CD4-positive, alpha-beta T cell (primary cell): ENCODE measurements around the gene MCRIP2. TPM values are rescaled to one million over a fixed set of nuclear protein-coding genes. Genes with fewer than 3 reads are reported as not detected.

Experiments used
- ATAC-seq: fragments of 200-7000 bp; cut with Tn5 transposase; one replicate; pipeline ENCODE4 v1.10.0; 2022; ENCODE audit warnings: mild to moderate bottlenecking; ENCODE audit not compliant: poor library complexity
- CTCF ChIA-PET: fragments of 350-600 bp; sonication (Branson Sonifier 250); formaldehyde crosslinking; loops from one replicate; lab custom pipeline; 2021; ENCODE audit warnings: antibody characterized with exemption, inconsistent platforms; lab: Charles Lee
- POLR2A ChIA-PET: fragments of 350-600 bp; sonication (Branson Sonifier 250); formaldehyde crosslinking; loops from one replicate; lab custom pipeline; 2021; ENCODE audit warnings: antibody characterized with exemption, inconsistent platforms; lab: Charles Lee
- DNase-seq, 14 experiments: peaks; one replicate each; pipeline ENCODE4 v3.0.0-alpha.2; 2013 to 2020; ENCODE audit warnings: mixed read lengths in 2 of 14
- H3K27ac ChIP-seq, 2 donors: one replicate each; pipeline versions ENCODE4 v1.5.1 to v1.7.0; 2013; ENCODE audit warnings: low read length in 2 of 2, low read depth in 1 of 2, mild to moderate bottlenecking in 1 of 2
- H3K27me3 ChIP-seq, 2 experiments: 1 replicate in 1 of 2; 2 replicates in 1 of 2; pipeline versions ENCODE4 v1.6.1 to v1.7.0; 2013; ENCODE audit warnings: low read length in 2 of 2, control low read depth in 1 of 2, mild to moderate bottlenecking in 1 of 2, moderate library complexity in 1 of 2; ENCODE audit not compliant: insufficient read depth in 2 of 2, control insufficient read depth in 1 of 2
- H3K36me3 ChIP-seq: one replicate; pipeline ENCODE4 v1.6.1; 2013; ENCODE audit warnings: low read length, control low read depth; ENCODE audit not compliant: insufficient read depth
- H3K4me1 ChIP-seq: one replicate; pipeline ENCODE4 v1.6.1; 2013; ENCODE audit warnings: low read length, control low read depth; ENCODE audit not compliant: insufficient read depth
- H3K4me3 ChIP-seq: one replicate; pipeline ENCODE4 v1.5.1; 2013; ENCODE audit warnings: mild to moderate bottlenecking, low read length, moderate library complexity
- H3K9me3 ChIP-seq, 2 experiments: 1 replicate in 1 of 2; 2 replicates in 1 of 2; pipeline versions ENCODE4 v1.6.1 to v1.7.0; 2013; ENCODE audit warnings: low read length in 2 of 2, mild to moderate bottlenecking in 2 of 2, control low read depth in 1 of 2, moderate library complexity in 1 of 2; ENCODE audit not compliant: control insufficient read depth in 1 of 2, insufficient read depth in 1 of 2
- H3K27ac Mint-ChIP-seq: one replicate; pipeline ENCODE4 v1.8.0; 2020; ENCODE audit warnings: mixed read lengths
- H3K27me3 Mint-ChIP-seq: one replicate; pipeline ENCODE4 v1.8.0; 2021; ENCODE audit warnings: mixed read lengths
- H3K36me3 Mint-ChIP-seq: one replicate; pipeline ENCODE4 v1.8.0; 2021; ENCODE audit warnings: low read depth, mixed read lengths
- H3K4me1 Mint-ChIP-seq: one replicate; pipeline ENCODE4 v1.8.0; 2021; ENCODE audit warnings: low read depth, mixed read lengths
- H3K4me3 Mint-ChIP-seq: one replicate; pipeline ENCODE4 v1.8.0; 2020; ENCODE audit warnings: mild to moderate bottlenecking, mixed read lengths
- H3K9me3 Mint-ChIP-seq: one replicate; pipeline ENCODE4 v1.8.0; 2020; ENCODE audit warnings: mixed read lengths
- CTCF ChIP-seq: fragments of 200-600 bp; IDR thresholded peaks from one replicate; pipeline ENCODE4 v1.8.0; 2022; ENCODE audit warnings: antibody characterized with exemption, mild to moderate bottlenecking
- intact Hi-C, 2 experiments: fragments of 100-400 bp; cut with DNase I in 1 of 2; cut with micrococcal nuclease in 1 of 2; formaldehyde crosslinking; loops; one replicate each; pipeline versions ENCODE4 v1.15.1 to v1.9.0; 2023 to 2025; cut with DNase I, micrococcal nuclease
- total RNA-seq, 174 experiments: library from RNA in 2 of 174; stranded (reverse) in 2 of 174; gene quantifications; one replicate each; pipeline ENCODE4 v1.2.3 and lab custom pipeline; 2021 to 2026

Gene MCRIP2
- total RNA-seq, 2 experiments from 2014 or later = 11.4 to 14.6 TPM

GRCh38 chr16:598823-599739 lies 42.5 kb upstream of the MCRIP2 start:
- CTCF ChIA-PET = no interaction called here
- no peak for ATAC-seq
- no peak overlapping the region for H3K4me3 ChIP-seq
- H3K9me3 ChIP-seq = peaks cover 0 to 7% of the 10 kb centered on the region in 2 experiments
- no peaks in the 10 kb centered on the region for H3K9me3 Mint-ChIP-seq
- H3K27me3 Mint-ChIP-seq = no peaks in the 10 kb centered on the region
- H3K27me3 ChIP-seq = no peaks in the 10 kb centered on the region
- POLR2A ChIA-PET = interaction anchor here (1.1 kb wide), 1 partner anchor 10 kb away, joined by 3 read pairs; no protein-coding TSS in a partner anchor
- H3K4me3 Mint-ChIP-seq = no peak overlapping the region
- intact Hi-C loops = no loop called here
- H3K36me3 Mint-ChIP-seq = peaks cover 3% of the 10 kb centered on the region
- peaks cover 13% of the 10 kb centered on the region for H3K4me1 Mint-ChIP-seq
- no peak overlapping the region for H3K27ac ChIP-seq
- no peak for DNase-seq
- no peaks in the 10 kb centered on the region for H3K4me1 ChIP-seq
- H3K27ac Mint-ChIP-seq = no peak overlapping the region
- H3K36me3 ChIP-seq = peaks cover 5% of the 10 kb centered on the region
- no peak for TF ChIP-seq CTCF

- no peaks in the 10 kb centered on the region for H3K9me3 Mint-ChIP-seq
- H3K27ac Mint-ChIP-seq = no peak overlapping the region
- DNase-seq (no peak), ATAC-seq (no peak)
- intact Hi-C loops = no loop called here
- H3K4me1 Mint-ChIP-seq = peaks cover 13% of the 10 kb centered on the region
- H3K36me3 Mint-ChIP-seq = peaks cover 3% of the 10 kb centered on the region
- Histone ChIP-seq H3K4me1 (no peaks in the 10 kb centered on the region), H3K9me3 (peaks cover 0 to 16% of the 10 kb centered on the region in 2 experiments), H3K27me3 (no peaks in the 10 kb centered on the region), H3K36me3 (peaks cover 5% of the 10 kb centered on the region), H3K27ac (no peak overlapping the region), H3K4me3 (no peak overlapping the region)
- ChIA-PET POLR2A (no interaction called here), CTCF (interaction anchor here (1.1 kb wide), 1 partner anchor 22 kb away, joined by 4 read pairs; no protein-coding TSS in a partner anchor)
- H3K4me3 Mint-ChIP-seq = no peak overlapping the region
- no peak for TF ChIP-seq CTCF
- H3K27me3 Mint-ChIP-seq = no peaks in the 10 kb centered on the region
These were observed 40.8 kb upstream of the MCRIP2 start for GRCh38 chr16:600781-601180.

GRCh38 chr16:603933-604332 lies 37.7 kb upstream of the MCRIP2 start:
- peaks cover 0 to 15% of the 10 kb centered on the region in 2 experiments for H3K9me3 ChIP-seq
- peaks cover 13% of the 10 kb centered on the region for H3K4me1 Mint-ChIP-seq
- no peaks in the 10 kb centered on the region for H3K4me1 ChIP-seq
- no peak overlapping the region for H3K4me3 ChIP-seq
- intact Hi-C loops = no loop called here
- no peak overlapping the region for H3K27ac Mint-ChIP-seq
- H3K9me3 Mint-ChIP-seq = no peaks in the 10 kb centered on the region
- H3K27me3 Mint-ChIP-seq = no peaks in the 10 kb centered on the region
- H3K36me3 ChIP-seq = peaks cover 5% of the 10 kb centered on the region
- ATAC-seq = no peak
- no peaks in the 10 kb centered on the region for H3K27me3 ChIP-seq
- no peak for DNase-seq
- no peak overlapping the region for H3K27ac ChIP-seq
- ChIA-PET POLR2A (no interaction called here), CTCF (no interaction called here)
- H3K4me3 Mint-ChIP-seq = no peak overlapping the region
- TF ChIP-seq CTCF = no peak
- H3K36me3 Mint-ChIP-seq = peaks cover 3% of the 10 kb centered on the region
